Memory B cell (primary cell): ENCODE results near the gene TLE3.
A peak's percentile ranks its signal among the peaks of the same experiment; 100 is the strongest.

Experiments used
- ATAC-seq: fragments of 150-1000 bp; cut with Tn5 transposase; 2 replicates; pipeline ENCODE4 v1.10.0; 2021; ENCODE audit warnings: low read depth, mild to moderate bottlenecking, moderate library complexity
- DNase-seq, 2 donors: peaks; one replicate each; pipeline ENCODE4 v3.0.0; 2022; ENCODE audit warnings: low spot score in 2 of 2
- H3K27ac Mint-ChIP-seq: one replicate; pipeline ENCODE4 v1.8.0; 2022; ENCODE audit warnings: mild to moderate bottlenecking, moderate library complexity, mixed read lengths
- H3K27me3 Mint-ChIP-seq: one replicate; pipeline ENCODE4 v1.8.0; 2022; ENCODE audit warnings: mixed read lengths
- H3K36me3 Mint-ChIP-seq: one replicate; pipeline ENCODE4 v1.8.0; 2022; ENCODE audit warnings: mild to moderate bottlenecking, mixed read lengths
- H3K4me1 Mint-ChIP-seq: one replicate; pipeline ENCODE4 v1.8.0; 2022; ENCODE audit warnings: mixed read lengths
- H3K4me3 Mint-ChIP-seq: one replicate; pipeline ENCODE4 v1.8.0; 2022; ENCODE audit warnings: mild to moderate bottlenecking, moderate library complexity, mixed read lengths
- H3K9me3 Mint-ChIP-seq: one replicate; pipeline ENCODE4 v1.8.0; 2022; ENCODE audit warnings: mixed read lengths

The TLE3 gene

GRCh38 chr15:70031713-70032112, 66.0 kb downstream of the TLE3 start:
- H3K27me3 Mint-ChIP-seq: no peaks in the 10 kb centered on the region
- peaks cover 53% of the 10 kb centered on the region for H3K4me1 Mint-ChIP-seq
- H3K4me3 Mint-ChIP-seq: no peak overlapping the region
- ATAC-seq (no peak), DNase-seq (no peak)
- H3K9me3 Mint-ChIP-seq: no peaks in the 10 kb centered on the region
- peaks cover 3% of the 10 kb centered on the region for H3K36me3 Mint-ChIP-seq
- no peak overlapping the region for H3K27ac Mint-ChIP-seq

- Mint-ChIP-seq H3K27me3 (no peaks in the 10 kb centered on the region), H3K9me3 (no peaks in the 10 kb centered on the region), H3K4me1 (peaks cover 50% of the 10 kb centered on the region), H3K27ac (no peak overlapping the region), H3K36me3 (peaks cover 3% of the 10 kb centered on the region), H3K4me3 (no peak overlapping the region)
- DNase-seq: no peak
- ATAC-seq: no peak
Measured at GRCh38 chr15:70031261-70031660, 66.5 kb downstream of the TLE3 start.

GRCh38 chr15:70030851-70031250, 66.9 kb downstream of the TLE3 start:
- H3K4me3 Mint-ChIP-seq: no peak overlapping the region
- DNase-seq: no peak
- H3K9me3 Mint-ChIP-seq: no peaks in the 10 kb centered on the region
- H3K27me3 Mint-ChIP-seq: no peaks in the 10 kb centered on the region
- peaks cover 46% of the 10 kb centered on the region for H3K4me1 Mint-ChIP-seq
- peaks cover 3% of the 10 kb centered on the region for H3K36me3 Mint-ChIP-seq
- ATAC-seq: no peak
- H3K27ac Mint-ChIP-seq: no peak overlapping the region

- Mint-ChIP-seq H3K4me3 (no peak overlapping the region), H3K9me3 (no peaks in the 10 kb centered on the region), H3K27me3 (no peaks in the 10 kb centered on the region), H3K4me1 (peaks cover 43% of the 10 kb centered on the region), H3K27ac (no peak overlapping the region), H3K36me3 (peaks cover 5% of the 10 kb centered on the region)
- DNase-seq (no peak), ATAC-seq (no peak)
Measured at GRCh38 chr15:70029297-70029701, 68.4 kb downstream of the TLE3 start.

DNA sequence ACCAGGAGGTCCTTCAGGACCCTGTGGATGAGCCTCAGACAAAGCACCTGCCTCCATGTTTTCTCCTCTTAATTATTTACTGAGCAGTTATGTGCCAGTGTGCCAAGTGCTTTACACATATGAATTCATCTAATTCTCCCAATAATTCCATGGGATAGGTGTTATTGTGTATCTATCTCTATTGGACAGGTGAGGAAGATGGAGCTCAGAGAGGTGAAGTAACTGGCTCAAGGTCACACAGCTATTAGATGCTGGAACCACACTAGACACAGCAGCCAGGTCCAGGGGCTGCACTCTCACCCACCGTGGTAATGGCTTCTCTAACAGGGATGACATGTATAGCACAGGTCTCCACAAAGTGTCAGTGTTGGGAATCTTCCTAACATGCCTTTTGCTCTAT, 70.2 kb downstream of the TLE3 start:
- no peak for ATAC-seq
- H3K4me3 Mint-ChIP-seq: no peak overlapping the region
- H3K27ac Mint-ChIP-seq: no peak overlapping the region
- H3K4me1 Mint-ChIP-seq: peaks cover 50% of the 10 kb centered on the region
- H3K36me3 Mint-ChIP-seq: peaks cover 5% of the 10 kb centered on the region
- H3K9me3 Mint-ChIP-seq: no peaks in the 10 kb centered on the region
- no peak for DNase-seq
- no peaks in the 10 kb centered on the region for H3K27me3 Mint-ChIP-seq

GRCh38 chr15:70026991-70027390, 70.7 kb downstream of the TLE3 start:
- Mint-ChIP-seq H3K36me3 (peaks cover 5% of the 10 kb centered on the region), H3K4me1 (peaks cover 54% of the 10 kb centered on the region), H3K27me3 (no peaks in the 10 kb centered on the region), H3K9me3 (no peaks in the 10 kb centered on the region), H3K27ac (no peak overlapping the region), H3K4me3 (no peak overlapping the region)
- DNase-seq: no peak
- no peak for ATAC-seq

DNA sequence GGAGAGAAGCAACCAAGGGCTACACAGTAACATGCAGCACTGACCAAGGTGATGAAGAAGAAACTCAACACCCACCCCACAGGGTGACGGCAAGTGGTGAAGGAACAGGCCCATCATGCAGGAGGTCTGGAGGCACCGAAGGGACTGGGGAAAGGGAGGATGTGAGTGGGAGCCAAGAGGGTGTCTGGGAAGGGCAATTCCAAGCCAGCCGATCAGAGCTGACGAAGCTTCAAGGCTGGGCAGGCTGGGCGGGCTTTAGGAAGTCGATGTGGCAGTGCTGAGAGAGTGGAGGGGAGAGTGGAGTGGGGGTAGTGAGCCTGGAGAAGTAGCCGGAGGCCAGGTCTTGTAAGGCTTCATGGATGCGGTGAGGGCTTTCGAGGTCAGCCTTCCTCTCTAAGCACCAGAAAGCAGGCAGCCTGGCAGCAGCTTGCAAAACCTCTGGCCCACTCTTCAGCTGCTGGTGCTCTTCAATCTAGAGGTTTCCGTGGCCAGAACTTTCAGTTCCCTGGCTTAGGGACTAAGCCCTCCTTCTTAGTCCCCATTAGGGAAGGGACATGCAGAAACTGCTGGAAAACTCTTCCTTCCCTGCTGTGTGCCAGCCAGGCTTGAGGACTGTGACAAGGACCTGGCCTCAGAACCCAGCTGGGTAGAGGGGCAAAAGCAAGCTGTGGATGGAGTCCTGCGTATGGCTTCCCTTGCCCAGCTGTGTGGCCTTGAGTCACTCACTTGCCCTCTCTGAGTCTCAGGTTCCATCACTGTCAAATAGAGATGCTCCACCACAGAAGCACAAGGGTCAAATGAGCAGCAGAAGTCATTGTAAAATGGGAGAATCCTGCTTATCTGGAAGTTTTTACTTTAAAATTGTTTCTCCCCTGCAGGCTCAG, 72.1 kb downstream of the TLE3 start:
- peaks cover 50% of the 10 kb centered on the region for H3K4me1 Mint-ChIP-seq
- ATAC-seq: no peak
- H3K36me3 Mint-ChIP-seq: peaks cover 1% of the 10 kb centered on the region
- H3K27ac Mint-ChIP-seq: peak overlapping the region; percentile 79
- no peaks in the 10 kb centered on the region for H3K9me3 Mint-ChIP-seq
- no peak overlapping the region for H3K4me3 Mint-ChIP-seq
- no peak for DNase-seq
- no peaks in the 10 kb centered on the region for H3K27me3 Mint-ChIP-seq

DNA sequence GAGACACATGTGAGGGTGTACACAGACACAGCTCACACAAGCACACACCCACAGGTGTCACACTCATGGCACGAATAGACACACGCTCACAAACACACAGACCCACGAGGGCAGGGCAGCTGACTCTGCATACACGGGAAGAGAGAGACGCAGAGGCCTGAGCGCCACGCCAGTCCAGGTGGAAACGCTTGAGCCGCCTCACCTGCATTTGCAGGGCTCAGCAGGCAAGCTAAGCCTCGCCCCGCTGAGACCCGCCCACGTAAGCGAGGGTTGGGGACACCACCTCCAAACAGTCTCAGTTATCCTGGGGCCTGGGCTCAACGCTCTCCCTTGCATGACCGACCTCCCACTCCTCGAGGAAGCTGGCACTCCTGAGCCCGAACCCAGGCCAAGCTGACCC, 73.2 kb downstream of the TLE3 start:
- peaks cover 43% of the 10 kb centered on the region for H3K4me1 Mint-ChIP-seq
- no peak for DNase-seq
- no peak overlapping the region for H3K4me3 Mint-ChIP-seq
- H3K27me3 Mint-ChIP-seq: no peaks in the 10 kb centered on the region
- H3K27ac Mint-ChIP-seq: no peak overlapping the region
- peaks cover 1% of the 10 kb centered on the region for H3K36me3 Mint-ChIP-seq
- H3K9me3 Mint-ChIP-seq: no peaks in the 10 kb centered on the region
- no peak for ATAC-seq

DNA sequence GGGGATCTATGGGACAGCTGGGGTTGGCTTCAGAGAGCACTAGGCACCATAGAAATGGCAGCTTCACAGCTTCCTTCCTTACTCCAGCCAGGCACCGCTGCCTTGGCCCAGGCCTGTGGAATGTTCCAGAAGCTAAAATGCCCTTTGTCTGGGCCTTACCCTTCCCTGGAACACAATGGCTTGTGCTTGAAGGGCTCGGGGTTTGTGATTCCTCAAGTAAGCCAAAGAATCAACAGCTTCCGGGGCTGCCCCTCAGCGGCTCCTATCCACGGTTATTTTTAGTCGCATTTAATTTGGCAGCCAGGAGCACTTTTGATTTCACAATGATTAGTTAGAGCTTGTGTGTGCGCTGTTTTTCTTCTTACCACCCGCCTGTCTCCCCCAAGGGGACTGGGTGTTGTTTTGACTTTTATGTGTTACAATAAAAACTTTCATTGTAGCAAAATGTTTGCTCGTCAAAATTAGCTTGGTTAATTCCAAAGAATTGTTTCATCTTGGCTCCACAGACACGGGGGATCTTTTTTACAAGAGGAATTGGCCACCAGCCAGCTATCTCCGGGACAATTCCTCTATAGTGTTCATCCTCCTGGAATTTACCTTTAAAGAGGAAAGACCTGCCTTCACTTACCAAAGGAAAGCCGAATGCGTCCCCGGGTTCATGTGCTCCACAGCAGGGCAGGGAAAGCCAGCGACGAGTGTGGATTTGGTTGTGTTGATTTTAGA, 73.8 kb downstream of the TLE3 start:
- Mint-ChIP-seq H3K4me3 (no peak overlapping the region), H3K27ac (peak overlapping the region; percentile 97), H3K27me3 (no peaks in the 10 kb centered on the region), H3K4me1 (peaks cover 44% of the 10 kb centered on the region), H3K36me3 (peaks cover 1% of the 10 kb centered on the region), H3K9me3 (no peaks in the 10 kb centered on the region)
- ATAC-seq: no peak
- DNase-seq: no peak

GRCh38 chr15:70023064-70023768, 74.5 kb downstream of the TLE3 start:
- Mint-ChIP-seq H3K4me1 (peaks cover 43% of the 10 kb centered on the region), H3K4me3 (peak overlapping the region; percentile 80), H3K27ac (peak overlapping the region; percentile 97), H3K9me3 (no peaks in the 10 kb centered on the region), H3K36me3 (peaks cover 1% of the 10 kb centered on the region), H3K27me3 (no peaks in the 10 kb centered on the region)
- DNase-seq (peak in 1 of 2 donors; percentile 57), ATAC-seq (peak; percentile 92)

- Mint-ChIP-seq H3K4me1 (peaks cover 64% of the 10 kb centered on the region), H3K36me3 (peaks cover 1% of the 10 kb centered on the region), H3K27ac (peak overlapping the region; percentile 51), H3K4me3 (no peak overlapping the region), H3K9me3 (no peaks in the 10 kb centered on the region), H3K27me3 (no peaks in the 10 kb centered on the region)
- ATAC-seq (no peak), DNase-seq (no peak)
Measured at GRCh38 chr15:70020229-70020628, 77.5 kb downstream of the TLE3 start.

DNA sequence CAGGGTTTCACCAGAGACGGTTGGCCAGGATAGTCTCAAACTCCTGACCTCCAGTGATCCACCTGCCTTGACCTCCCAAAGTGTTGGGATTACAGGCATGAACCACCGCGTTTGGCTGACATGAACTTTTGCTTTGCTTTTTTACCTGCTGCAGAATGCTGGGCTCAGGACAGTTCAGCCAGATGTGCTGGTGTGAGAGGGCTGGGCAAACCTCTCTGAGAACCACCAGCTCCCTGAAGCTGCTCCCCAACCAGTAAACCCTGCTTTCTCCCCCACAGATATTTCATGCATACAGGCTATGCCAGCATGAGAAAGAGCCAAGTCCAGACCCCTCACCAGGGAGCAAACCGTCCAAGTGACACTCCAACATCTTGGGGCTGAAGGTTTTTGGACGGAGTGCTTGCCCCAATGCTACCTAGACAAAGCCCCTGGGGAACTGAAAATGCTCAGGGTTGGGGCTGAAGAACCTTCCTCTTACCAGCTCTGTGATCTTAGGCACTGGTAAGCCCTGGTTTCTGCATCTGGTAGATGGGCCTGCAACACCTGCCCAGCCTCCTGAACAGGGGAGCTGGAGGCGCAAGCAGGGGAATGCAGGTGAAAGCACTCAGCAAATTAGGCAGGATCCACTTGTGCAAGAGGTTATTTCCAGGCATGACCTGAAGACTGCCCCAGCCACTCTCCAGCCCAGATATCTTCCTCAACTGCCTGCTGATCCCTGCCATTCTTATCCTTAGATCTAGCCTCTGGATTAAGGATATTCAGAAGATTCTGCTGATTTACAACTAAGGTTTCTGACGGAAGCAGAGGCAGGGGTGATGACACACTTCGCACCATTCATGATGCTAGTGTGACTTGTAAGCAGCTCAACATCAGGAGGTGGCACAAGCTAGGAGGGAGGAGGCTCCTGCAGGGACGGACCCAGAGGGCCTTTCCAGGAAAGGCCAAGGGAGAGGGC, 78.8 kb downstream of the TLE3 start:
- peak overlapping the region; percentile 59 for H3K4me3 Mint-ChIP-seq
- no peaks in the 10 kb centered on the region for H3K36me3 Mint-ChIP-seq
- no peak for DNase-seq
- no peaks in the 10 kb centered on the region for H3K9me3 Mint-ChIP-seq
- H3K27me3 Mint-ChIP-seq: no peaks in the 10 kb centered on the region
- peak overlapping the region; percentile 51 for H3K27ac Mint-ChIP-seq
- ATAC-seq: no peak
- H3K4me1 Mint-ChIP-seq: peaks cover 69% of the 10 kb centered on the region

- DNase-seq (no peak), ATAC-seq (no peak)
- H3K9me3 Mint-ChIP-seq: no peaks in the 10 kb centered on the region
- no peaks in the 10 kb centered on the region for H3K27me3 Mint-ChIP-seq
- H3K27ac Mint-ChIP-seq: peak overlapping the region; percentile 93
- peak overlapping the region; percentile 43 for H3K4me3 Mint-ChIP-seq
- no peaks in the 10 kb centered on the region for H3K36me3 Mint-ChIP-seq
- peaks cover 72% of the 10 kb centered on the region for H3K4me1 Mint-ChIP-seq
Measured at GRCh38 chr15:70017801-70018200, 79.9 kb downstream of the TLE3 start.
